Measurements from ENCODE around the gene PLEKHG5. TPM values are rescaled to one million over a fixed set of nuclear protein-coding genes. Genes with fewer than 3 reads are reported as not detected.
"Not testable (repeated sequence)": the region's sequence is repeated elsewhere in the genome, so short reads cannot be mapped to it uniquely, and the experiment has no call there.

PLEKHG5 gene
- total RNA-seq, 6 experiments from 2014 or later, result 0.70 to 2.3 (median 1.5) TPM

GRCh38 chr1:6435547-6435946, 55.9 kb downstream of the PLEKHG5 start:
- Histone ChIP-seq H3K36me3 (no peaks in the 10 kb centered on the region), H3K4me1 (peaks cover 0 to 7% (median 1%) of the 10 kb centered on the region in 4 donors), H3K4me3 (no peak overlapping the region), H3K27me3 (no peaks in the 10 kb centered on the region), H3K27ac (no peak overlapping the region), H3K9me3 (no peaks in the 10 kb centered on the region)
- intact Hi-C loops (cut with DNase I), result no loop called here
- DNase-seq (no peak), ATAC-seq (no peak)
- no peak for TF ChIP-seq CTCF (IDR thresholded peaks at IDR 0.05)
- no peak for TF ChIP-seq POLR2A (IDR thresholded peaks at IDR 0.05)
- 68% methylated on average over 3 of the region's 3 CpGs for WGBS (ENCODE audit: insufficient coverage, low coverage, low lambda C conversion rate, missing lambda C conversion rate)

- H3K4me1 ChIP-seq, result peaks cover 0 to 7% (median 1%) of the 10 kb centered on the region in 4 donors
- DNase-seq (no peak), ATAC-seq (no peak)
- no peak overlapping the region for H3K27ac ChIP-seq
- no peaks in the 10 kb centered on the region for H3K27me3 ChIP-seq
- TF ChIP-seq POLR2A (IDR thresholded peaks at IDR 0.05), result no peak
- no peak for TF ChIP-seq CTCF (IDR thresholded peaks at IDR 0.05)
- H3K36me3 ChIP-seq, result no peaks in the 10 kb centered on the region
- H3K9me3 ChIP-seq, result no peaks in the 10 kb centered on the region
- H3K4me3 ChIP-seq, result no peak overlapping the region
- WGBS (ENCODE audit: insufficient coverage, low coverage, low lambda C conversion rate, missing lambda C conversion rate), result 65% methylated on average over 2 of the region's 15 CpGs
- intact Hi-C loops (cut with DNase I), result no loop called here
Observed at GRCh38 chr1:6435129-6435528, 56.3 kb downstream of the PLEKHG5 start.

- Histone ChIP-seq H3K27ac (no peak overlapping the region), H3K4me3 (no peak overlapping the region), H3K27me3 (no peaks in the 10 kb centered on the region), H3K36me3 (no peaks in the 10 kb centered on the region), H3K4me1 (peaks cover 0 to 4% (median 1%) of the 10 kb centered on the region in 4 donors), H3K9me3 (no peaks in the 10 kb centered on the region)
- no peak for DNase-seq
- no peak for ATAC-seq
- WGBS (ENCODE audit: insufficient coverage, low coverage, low lambda C conversion rate, missing lambda C conversion rate), result no CpG with 5 or more reads among the region's 5 CpGs
- no peak for TF ChIP-seq POLR2A (IDR thresholded peaks at IDR 0.05)
- TF ChIP-seq CTCF (IDR thresholded peaks at IDR 0.05), result no peak
- intact Hi-C loops (cut with DNase I), result no loop called here
Observed at GRCh38 chr1:6434186-6434585, 57.3 kb downstream of the PLEKHG5 start.

GRCh38 chr1:6431645-6432579, 59.6 kb downstream of the PLEKHG5 start:
- H3K36me3 ChIP-seq; H3K9me3 ChIP-seq; H3K4me1 ChIP-seq; H3K27ac ChIP-seq; DNase-seq; H3K27me3 ChIP-seq; intact Hi-C loops (cut with DNase I); H3K4me3 ChIP-seq; ATAC-seq: not testable (repeated sequence)
- 77% methylated on average over 4 of the region's 13 CpGs for WGBS (ENCODE audit: insufficient coverage, low coverage, low lambda C conversion rate, missing lambda C conversion rate)

GRCh38 chr1:6429660-6430411, 61.6 kb downstream of the PLEKHG5 start:
- not testable (repeated sequence) for ATAC-seq, DNase-seq

GRCh38 chr1:6428453-6428852, 63.0 kb downstream of the PLEKHG5 start:
- H3K27ac ChIP-seq, ATAC-seq, H3K36me3 ChIP-seq, DNase-seq, H3K4me3 ChIP-seq, H3K9me3 ChIP-seq: not testable (repeated sequence)
- Histone ChIP-seq H3K27me3 (peaks cover 3 to 21% of the 10 kb centered on the region in 2 donors), H3K4me1 (peaks cover 0 to 11% (median 0%) of the 10 kb centered on the region in 4 donors)
- WGBS (ENCODE audit: insufficient coverage, low coverage, low lambda C conversion rate, missing lambda C conversion rate), result no CpG with 5 or more reads among the region's 6 CpGs
- intact Hi-C loops (cut with DNase I), result loop anchor here in 1 of 2 donors (10.0 kb wide), 1 partner anchor 184 kb away; the partner anchor contains the start of gene HES3

More at GRCh38 chr1:6429660-6430411, 61.6 kb downstream of the PLEKHG5 start:
- intact Hi-C loops (cut with DNase I), result loop anchor here in 1 of 2 donors (10.0 kb wide), 1 partner anchor 185 kb away; the partner anchor contains the start of gene HES3
- WGBS (ENCODE audit: insufficient coverage, low coverage, low lambda C conversion rate, missing lambda C conversion rate), result 43% methylated on average over 4 of the region's 19 CpGs
- not testable (repeated sequence) for H3K4me3 ChIP-seq, H3K4me1 ChIP-seq, H3K9me3 ChIP-seq, H3K36me3 ChIP-seq, H3K27ac ChIP-seq
- H3K27me3 ChIP-seq, result peaks cover 3 to 12% of the 10 kb centered on the region in 2 donors

Measured in right lobe of liver (tissue), 6 donors.